ENCODE measurements around the gene SYCP2L.
"Not testable (repeated sequence)": the region's sequence is repeated elsewhere in the genome, so short reads cannot be mapped to it uniquely, and the experiment has no call there.

The SYCP2L gene

GRCh38 chr6:10874207-10874606, 12.6 kb upstream of the SYCP2L start:
- no peak overlapping the region for H3K4me3 ChIP-seq (ENCODE audit: low read depth, low read length)
- H3K9me3 ChIP-seq, result no peaks in the 10 kb centered on the region
- H3K36me3 ChIP-seq, result no peaks in the 10 kb centered on the region
- no peak for DNase-seq
- H3K4me1 ChIP-seq, result no peaks in the 10 kb centered on the region
- H3K27me3 ChIP-seq, result no peaks in the 10 kb centered on the region
- TF ChIP-seq, protein P1, sequence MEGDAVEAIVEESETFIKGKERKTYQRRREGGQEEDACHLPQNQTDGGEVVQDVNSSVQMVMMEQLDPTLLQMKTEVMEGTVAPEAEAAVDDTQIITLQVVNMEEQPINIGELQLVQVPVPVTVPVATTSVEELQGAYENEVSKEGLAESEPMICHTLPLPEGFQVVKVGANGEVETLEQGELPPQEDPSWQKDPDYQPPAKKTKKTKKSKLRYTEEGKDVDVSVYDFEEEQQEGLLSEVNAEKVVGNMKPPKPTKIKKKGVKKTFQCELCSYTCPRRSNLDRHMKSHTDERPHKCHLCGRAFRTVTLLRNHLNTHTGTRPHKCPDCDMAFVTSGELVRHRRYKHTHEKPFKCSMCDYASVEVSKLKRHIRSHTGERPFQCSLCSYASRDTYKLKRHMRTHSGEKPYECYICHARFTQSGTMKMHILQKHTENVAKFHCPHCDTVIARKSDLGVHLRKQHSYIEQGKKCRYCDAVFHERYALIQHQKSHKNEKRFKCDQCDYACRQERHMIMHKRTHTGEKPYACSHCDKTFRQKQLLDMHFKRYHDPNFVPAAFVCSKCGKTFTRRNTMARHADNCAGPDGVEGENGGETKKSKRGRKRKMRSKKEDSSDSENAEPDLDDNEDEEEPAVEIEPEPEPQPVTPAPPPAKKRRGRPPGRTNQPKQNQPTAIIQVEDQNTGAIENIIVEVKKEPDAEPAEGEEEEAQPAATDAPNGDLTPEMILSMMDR (IDR thresholded peaks at IDR 0.05; ENCODE audit: low read depth, low read length), result no peak

DNA sequence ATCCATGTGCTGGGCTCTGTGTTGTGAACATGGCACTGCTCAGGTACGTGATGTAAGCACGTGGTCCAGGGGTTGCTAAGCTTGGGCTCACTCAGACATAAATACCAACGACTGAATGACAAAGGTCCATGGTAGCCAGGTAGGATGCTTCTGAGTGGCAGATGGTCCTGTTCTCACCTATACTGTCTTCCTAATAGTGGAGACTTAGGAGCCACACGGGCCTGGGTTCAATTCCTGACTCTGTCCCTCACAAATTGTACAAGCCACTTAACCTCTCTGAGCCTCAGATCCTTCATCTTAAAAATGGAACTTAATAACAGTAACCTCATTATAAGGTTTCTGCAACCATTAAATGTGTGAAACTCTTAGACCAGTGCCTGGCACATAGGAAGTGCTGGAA, 11.8 kb upstream of the SYCP2L start:
- Histone ChIP-seq H3K9me3 (no peaks in the 10 kb centered on the region), H3K4me3 (ENCODE audit: low read depth, low read length) (no peak overlapping the region), H3K36me3 (no peaks in the 10 kb centered on the region), H3K27me3 (no peaks in the 10 kb centered on the region), H3K4me1 (no peaks in the 10 kb centered on the region)
- TF ChIP-seq, protein P1 (IDR thresholded peaks at IDR 0.05; ENCODE audit: low read depth, low read length), result no peak
- no peak for DNase-seq

- TF ChIP-seq, protein P1 (IDR thresholded peaks at IDR 0.05; ENCODE audit: low read depth, low read length), result no peak
- H3K27me3 ChIP-seq, result peaks cover 1% of the 10 kb centered on the region; the same call in 1 of the 2 replicates
- no peak for DNase-seq
- no peak overlapping the region for H3K4me3 ChIP-seq (ENCODE audit: low read depth, low read length)
- H3K4me1 ChIP-seq, result no peaks in the 10 kb centered on the region
- H3K36me3 ChIP-seq, result no peaks in the 10 kb centered on the region
- H3K9me3 ChIP-seq, result no peaks in the 10 kb centered on the region
Observed at GRCh38 chr6:10877012-10877411, 9.8 kb upstream of the SYCP2L start.

GRCh38 chr6:10877871-10878270, 9.0 kb upstream of the SYCP2L start:
- peaks cover 10% of the 10 kb centered on the region; the same call in 1 of the 2 replicates for H3K27me3 ChIP-seq
- H3K4me1 ChIP-seq, result no peaks in the 10 kb centered on the region
- DNase-seq, result no peak

DNA sequence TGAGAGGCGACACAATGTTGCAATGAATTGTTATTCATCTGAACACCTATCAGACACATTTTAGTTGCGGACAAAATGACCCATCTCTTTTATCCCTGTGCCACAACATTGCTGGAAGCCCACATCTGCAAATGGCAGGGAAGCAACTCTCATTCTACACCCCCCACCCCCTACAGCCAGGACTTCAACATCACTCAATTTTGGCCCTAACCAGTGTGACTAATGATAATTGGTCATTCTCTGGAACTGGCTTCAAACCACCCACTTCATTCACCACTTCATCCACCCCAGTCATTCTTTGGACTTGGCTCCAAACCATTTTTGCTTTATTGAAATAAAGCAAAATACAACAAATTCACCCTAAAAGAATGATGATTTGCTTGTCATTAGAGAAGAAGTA, 6.5 kb upstream of the SYCP2L start:
- Histone ChIP-seq H3K9me3 (no peaks in the 10 kb centered on the region), H3K27me3 (peaks cover 23% of the 10 kb centered on the region), H3K4me3 (ENCODE audit: low read depth, low read length) (no peak overlapping the region), H3K4me1 (no peaks in the 10 kb centered on the region), H3K36me3 (no peaks in the 10 kb centered on the region)
- TF ChIP-seq, protein P1 (IDR thresholded peaks at IDR 0.05; ENCODE audit: low read depth, low read length), result no peak
- no peak for DNase-seq

More at GRCh38 chr6:10877871-10878270, 9.0 kb upstream of the SYCP2L start:
- H3K36me3 ChIP-seq, result no peaks in the 10 kb centered on the region
- H3K4me3 ChIP-seq (ENCODE audit: low read depth, low read length), result no peak overlapping the region
- TF ChIP-seq, protein P1 (IDR thresholded peaks at IDR 0.05; ENCODE audit: low read depth, low read length), result no peak
- H3K9me3 ChIP-seq, result no peaks in the 10 kb centered on the region

DNA sequence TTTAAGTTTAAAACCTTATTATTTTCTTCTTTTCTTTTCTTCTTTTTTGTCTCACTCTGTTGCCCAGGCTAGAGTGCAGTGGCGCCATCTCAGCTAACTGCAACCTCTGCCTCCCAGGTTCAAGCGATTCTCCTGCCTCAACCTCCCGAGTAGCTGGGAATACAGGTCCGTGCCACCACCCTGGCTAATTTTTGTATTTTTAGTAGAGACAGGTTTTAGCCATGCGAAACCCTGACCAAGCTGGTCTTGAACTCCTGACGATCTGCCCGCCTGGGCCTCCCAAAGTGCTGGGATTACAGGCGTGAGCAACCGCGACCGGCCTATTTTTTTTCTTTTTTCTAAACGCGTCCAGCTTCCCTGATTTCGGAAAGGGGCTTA, 4.6 kb upstream of the SYCP2L start:
- H3K4me1 ChIP-seq; H3K4me3 ChIP-seq (ENCODE audit: low read depth, low read length); H3K36me3 ChIP-seq; DNase-seq; H3K9me3 ChIP-seq: not testable (repeated sequence)
- peaks cover 23% of the 10 kb centered on the region for H3K27me3 ChIP-seq

- no peak overlapping the region for H3K4me3 ChIP-seq (ENCODE audit: low read depth, low read length)
- TF ChIP-seq, protein P1 (IDR thresholded peaks at IDR 0.05; ENCODE audit: low read depth, low read length), result no peak
- no peak for DNase-seq
- no peaks in the 10 kb centered on the region for H3K4me1 ChIP-seq
- peaks cover 23% of the 10 kb centered on the region for H3K27me3 ChIP-seq
- H3K36me3 ChIP-seq, result no peaks in the 10 kb centered on the region
- H3K9me3 ChIP-seq, result no peaks in the 10 kb centered on the region
Observed at GRCh38 chr6:10882657-10883171, 4.1 kb upstream of the SYCP2L start.

Data from BE2C (cell line).